GM12891 (cell line): Measurements from ENCODE around the gene PLCL1.

Experiments
- POLR2A ChIP-seq: IDR thresholded peaks from 2 replicates; pipeline ENCODE4 v1.6.1; 2011; ENCODE audit warnings: low read depth, low read length, control low read depth
- TAF1 ChIP-seq: IDR thresholded peaks from 2 replicates; pipeline ENCODE4 v1.6.1; 2011; ENCODE audit warnings: low read depth, low read length, control low read depth

- TF ChIP-seq POLR2A (no peak), TAF1 (no peak)
Measured at GRCh38 chr2:198045227-198045626, 240.8 kb downstream of the PLCL1 start.
